WTC11 (cell line): ENCODE results near the gene WSCD2.

ENCODE experiments used
- CTCF ChIP-seq: fragments of 200-600 bp; IDR thresholded peaks from 2 replicates; pipeline ENCODE4 v1.8.0; 2022; ENCODE audit warnings: antibody characterized with exemption
- E2F1 ChIP-seq: sonication (generic); formaldehyde crosslinking; IDR thresholded peaks from 2 replicates; pipeline ENCODE4 v1.8.0; 2022; ENCODE audit warnings: mild to moderate bottlenecking, missing genetic modification reagents
- JUN ChIP-seq: sonication (generic); formaldehyde crosslinking; IDR thresholded peaks from 2 replicates; pipeline ENCODE4 v1.8.0; 2023; ENCODE audit warnings: mild to moderate bottlenecking, missing genetic modification reagents
- NFYB ChIP-seq: sonication (generic); formaldehyde crosslinking; conservative IDR thresholded peaks from 2 replicates; pipeline ENCODE4 v1.8.0; 2022; ENCODE audit warnings: low read depth, missing genetic modification reagents
- TEAD4 ChIP-seq: sonication (generic); formaldehyde crosslinking; IDR thresholded peaks from 2 replicates; pipeline ENCODE4 v1.8.0; 2022; ENCODE audit warnings: mild to moderate bottlenecking, missing genetic modification reagents
- USF2 ChIP-seq: sonication (generic); formaldehyde crosslinking; IDR thresholded peaks from 2 replicates; pipeline ENCODE4 v1.8.1; 2023; ENCODE audit warnings: mild to moderate bottlenecking, missing genetic modification reagents, moderate library complexity
- ZNF232 ChIP-seq: sonication (generic); formaldehyde crosslinking; IDR thresholded peaks from 2 replicates; pipeline ENCODE4 v1.8.0; 2022; ENCODE audit warnings: mild to moderate bottlenecking, missing genetic modification reagents
- ZNF317 ChIP-seq: sonication (generic); formaldehyde crosslinking; IDR thresholded peaks from 2 replicates; pipeline ENCODE4 v1.8.1; 2023; ENCODE audit warnings: low read depth, mild to moderate bottlenecking, moderate library complexity, missing genetic modification reagents, borderline replicate concordance

GRCh38 chr12:108139454-108139853, 10.4 kb downstream of the WSCD2 start:
- TF ChIP-seq NFYB (CRISPR knock-in tag): no peak
- TF ChIP-seq CTCF: no peak
- TF ChIP-seq TEAD4 (CRISPR knock-in tag): no peak
- TF ChIP-seq JUN (CRISPR knock-in tag): no peak
- TF ChIP-seq ZNF232 (CRISPR knock-in tag): no peak
- TF ChIP-seq USF2 (CRISPR knock-in tag): no peak
- no peak for TF ChIP-seq E2F1 (CRISPR knock-in tag)
- no peak for TF ChIP-seq ZNF317
